GM12878 (cell line): ENCODE measurements around the gene OR10G3. TPM values are rescaled to one million over a fixed set of nuclear protein-coding genes. Genes with fewer than 3 reads are reported as not detected.

Experiments used
- ATAC-seq: fragments of 200-7000 bp; cut with Tn5 transposase; 3 replicates; pipeline ENCODE4 v1.9.1; 2020; ENCODE audit warnings: mild to moderate bottlenecking, moderate library complexity
- BruUV-seq: library from RNA; stranded (reverse); fragments of 400-500 nt; replicated peaks from 2 replicates; lab custom pipeline; 2021; lab: Mats Ljungman, UMichigan
- CTCF ChIA-PET: fragments of 300-600 bp; sonication (Branson Sonifier 250); formaldehyde crosslinking; extraction: SDS; loops from one replicate; lab custom pipeline; 2021; ENCODE audit warnings: inconsistent platforms; lab: Yijun Ruan, JAX
- POLR2A ChIA-PET: fragments of 350-600 bp; formaldehyde crosslinking; extraction: SDS; loops from one replicate; lab custom pipeline; 2021; ENCODE audit warnings: inconsistent platforms; lab: Charles Lee
- RAD21 ChIA-PET: fragments of 300-600 bp; sonication (Branson Sonifier 250); formaldehyde crosslinking; loops from one replicate; lab custom pipeline; 2023; ENCODE audit warnings: antibody characterized with exemption; ENCODE audit not compliant: unreplicated experiment; lab: Charles Lee
- SMC1A ChIA-PET: fragments of 300-600 bp; sonication (Branson Sonifier 250); formaldehyde crosslinking; loops from one replicate; lab custom pipeline; 2023; ENCODE audit not compliant: unreplicated experiment, uncharacterized antibody; lab: Charles Lee
- DNase-seq: peaks from one replicate; pipeline ENCODE4 v3.0.0-alpha.2; 2011; ENCODE audit warnings: low read depth, low spot score
- FAIRE-seq: peaks from 3 replicates; lab custom pipeline; 2011; peaks lifted over from hg19 to GRCh38; lab: Jason Lieb, UNC
- H2AFZ ChIP-seq: 2 replicates; pipeline ENCODE4 v1.6.0; 2011; ENCODE audit warnings: low read depth, low read length, control low read depth; ENCODE audit not compliant: control insufficient read depth
- H3K27ac ChIP-seq: 2 replicates; pipeline ENCODE4 v1.5.1; 2011; ENCODE audit warnings: control low read depth; ENCODE audit not compliant: control insufficient read depth, insufficient read depth
- H3K27me3 ChIP-seq, 2 experiments: replicated peaks in 1 of 2; 2 replicates each; pipeline versions ENCODE4 v1.6.0 to v1.6.1; 2011; ENCODE audit warnings: low read length in 1 of 2; ENCODE audit not compliant: control insufficient read depth in 2 of 2, insufficient read depth in 2 of 2
- H3K36me3 ChIP-seq, 2 experiments: 2 replicates each; pipeline ENCODE4 v1.5.1; 2011; ENCODE audit warnings: low read length in 1 of 2; ENCODE audit not compliant: control insufficient read depth in 2 of 2, insufficient read depth in 2 of 2
- H3K4me1 ChIP-seq: 2 replicates; pipeline ENCODE4 v1.6.1; 2011; ENCODE audit warnings: mild to moderate bottlenecking, low read length, moderate library complexity, mixed read lengths; ENCODE audit not compliant: control insufficient read depth, insufficient read depth
- H3K4me2 ChIP-seq: 2 replicates; pipeline ENCODE4 v1.6.0; 2011; ENCODE audit warnings: control low read depth; ENCODE audit not compliant: control insufficient read depth, insufficient read depth
- H3K4me3 ChIP-seq: fragments of 200-600 bp; sonication (generic); 2 replicates; pipeline ENCODE4 v1.5.1; 2016
- H3K79me2 ChIP-seq: 2 replicates; pipeline ENCODE4 v1.6.0; 2011; ENCODE audit warnings: low read length; ENCODE audit not compliant: control insufficient read depth, insufficient read depth
- H3K9ac ChIP-seq: 2 replicates; pipeline ENCODE4 v1.8.0; 2011; ENCODE audit warnings: low read length, control low read depth, mixed read lengths; ENCODE audit not compliant: control insufficient read depth, insufficient read depth
- H3K9me3 ChIP-seq: replicated peaks from 3 replicates; pipeline ENCODE4 v1.5.1; 2011; ENCODE audit warnings: mild to moderate bottlenecking, low read length; ENCODE audit not compliant: control insufficient read depth, insufficient read depth
- H4K20me1 ChIP-seq: 2 replicates; pipeline ENCODE4 v1.6.0; 2011; ENCODE audit not compliant: control insufficient read depth, insufficient read depth
- CBX5 ChIP-seq: sonication (generic); IDR thresholded peaks from 2 replicates; pipeline ENCODE4 v1.6.1; 2016; ENCODE audit warnings: low read depth, moderate library complexity, mild to moderate bottlenecking, inconsistent platforms
- E2F8 ChIP-seq: fragments of 450-650 bp; IDR thresholded peaks from 2 replicates; pipeline ENCODE4 v1.6.1; 2018; ENCODE audit warnings: mild to moderate bottlenecking, low read depth, moderate library complexity; ENCODE audit not compliant: partially characterized antibody
- EGR1 ChIP-seq, 2 experiments: IDR thresholded peaks; 1 replicate in 1 of 2; 2 replicates in 1 of 2; pipeline ENCODE4 v1.6.1; 2011 to 2012; ENCODE audit warnings: low read depth in 2 of 2, low read length in 2 of 2, borderline replicate concordance in 1 of 2, mild to moderate bottlenecking in 1 of 2, moderate library complexity in 1 of 2
- HCFC1 ChIP-seq: fragments of 150-350 bp; IDR thresholded peaks from 2 replicates; pipeline ENCODE4 v1.6.1; 2014; ENCODE audit warnings: low read length
- HDGF ChIP-seq: fragments of 450-650 bp; IDR thresholded peaks from 2 replicates; pipeline ENCODE4 v1.6.1; 2016; ENCODE audit warnings: antibody characterized with exemption
- MXI1 ChIP-seq: fragments of 150-350 bp; IDR thresholded peaks from 2 replicates; pipeline ENCODE4 v1.6.1; 2011; ENCODE audit warnings: low read depth, mild to moderate bottlenecking, inconsistent platforms, low read length, improper control_type of control experiment
- NFYA ChIP-seq: IDR thresholded peaks from 2 replicates; pipeline ENCODE4 v1.6.1; 2011; ENCODE audit warnings: low read depth, mild to moderate bottlenecking, low read length, improper control_type of control experiment, borderline replicate concordance
- PML ChIP-seq: IDR thresholded peaks from 2 replicates; pipeline ENCODE4 v1.6.1; 2012; ENCODE audit warnings: low read length, inconsistent platforms
- SIX5 ChIP-seq: IDR thresholded peaks from 2 replicates; pipeline ENCODE4 v1.6.1; 2011; ENCODE audit warnings: mild to moderate bottlenecking, low read depth, low read length, moderate library complexity; ENCODE audit not compliant: severe bottlenecking
- ZNF24 ChIP-seq: fragments of 450-650 bp; IDR thresholded peaks from 2 replicates; pipeline ENCODE4 v1.6.1; 2017; ENCODE audit warnings: antibody characterized with exemption, mild to moderate bottlenecking
- WGBS: methylation state at CpG from one replicate; pipeline ENCODE4 v1.1.6; 2016; ENCODE audit warnings: low lambda C conversion rate; ENCODE audit not compliant: insufficient replicate concordance, insufficient coverage; ENCODE audit errors: missing lambda C conversion rate; 5-methylcytosine and 5-hydroxymethylcytosine counted together
- in situ Hi-C: fragments of 300-500 bp; cut with MboI; formaldehyde crosslinking; loops from 9 replicates; pipeline ENCODE4 v1.14.3; 2018; ENCODE audit warnings: mixed read lengths
- intact Hi-C: fragments of 100-400 bp; cut with micrococcal nuclease; formaldehyde crosslinking; loops from one replicate; pipeline ENCODE4 v1.14.2; 2022; ENCODE audit not compliant: unreplicated experiment
- polyA plus RNA-seq, 11 experiments: library from polyadenylated mRNA; depleted of rRNA in 4 of 11; unstranded in 6 of 11; stranded (reverse) in 5 of 11; fragments of >200 nt; fragmentation: Nextera tagmentation in 4 of 11; fragmentation: Illumina TruSeq in 1 of 11; extraction: Ambion mirVana in 4 of 11; extraction: Trizol in 1 of 11; gene quantifications; 1 replicate in 1 of 11; 2 replicates in 10 of 11; pipeline versions ENCODE4 v1.2.1 to v1.2.3, GENCODE V29; 2011 to 2016; ENCODE audit warnings: inconsistent platforms in 2 of 11, missing spikeins in 2 of 11, low read depth in 1 of 11
- total RNA-seq, 4 experiments: library from RNA; depleted of rRNA in 3 of 4; stranded (reverse); fragments of >200 nt in 3 of 4; fragmentation: Illumina TruSeq in 1 of 4; extraction: Trizol in 1 of 4; gene quantifications; 2 replicates each; pipeline versions ENCODE4 v1.2.1 to v1.2.3, GENCODE V29; 2013 to 2021
- TF ChIP-seq, protein P1 (sequence below): fragments of 450-650 bp; formaldehyde crosslinking; IDR thresholded peaks from 2 replicates; pipeline ENCODE4 v1.4.0; 2022; ENCODE audit warnings: mild to moderate bottlenecking, moderate library complexity

The OR10G3 gene
- total and polyA plus RNA-seq, 10 of the 15 experiments (the other 5 are each of a cell fraction or from before 2014, with no cell fraction given) = not detected

DNA sequence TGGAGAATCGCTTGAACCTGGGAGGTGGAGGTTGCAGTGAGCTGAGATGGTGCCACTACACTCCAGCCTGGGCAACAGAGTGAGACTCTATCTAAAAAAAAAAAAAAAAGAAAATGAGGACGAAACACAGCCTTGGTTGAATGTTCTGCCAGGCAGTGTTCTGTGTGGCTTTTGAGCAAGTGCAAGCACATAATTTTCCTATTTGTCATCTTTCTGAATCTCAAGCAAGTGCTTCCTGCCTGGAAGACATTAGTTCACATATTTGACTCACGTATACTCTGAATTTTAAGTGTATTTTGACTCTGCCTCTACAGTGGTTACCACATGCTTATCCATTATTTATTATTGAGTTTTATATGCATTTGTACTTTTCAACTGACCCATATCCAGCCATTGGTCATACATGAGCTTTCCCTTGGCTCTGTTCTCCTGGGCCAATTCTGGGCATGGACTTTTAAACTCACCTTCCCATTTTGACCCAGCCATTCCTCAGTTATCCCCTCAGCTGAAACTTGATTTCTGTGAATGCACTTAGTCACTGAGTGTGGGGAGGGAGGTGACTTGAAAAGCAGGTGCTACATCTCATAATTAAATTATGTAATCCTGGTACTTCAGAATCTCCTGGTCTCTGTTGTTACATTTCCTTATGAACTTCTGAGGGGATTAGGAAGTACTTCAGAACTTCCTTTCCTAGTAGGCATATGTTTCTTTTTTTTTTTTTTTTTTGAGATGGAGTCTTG, 46.8 kb upstream of the OR10G3 start:
- Histone ChIP-seq H4K20me1 (no peaks in the 10 kb centered on the region), H2AFZ (no peak overlapping the region), H3K27me3 (no peaks in the 10 kb centered on the region), H3K27ac (no peak overlapping the region), H3K4me1 (no peaks in the 10 kb centered on the region), H3K9ac (no peak overlapping the region), H3K79me2 (no peaks in the 10 kb centered on the region), H3K4me2 (no peak overlapping the region), H3K4me3 (no peak overlapping the region), H3K36me3 (no peaks in the 10 kb centered on the region), H3K9me3 (no peaks in the 10 kb centered on the region)
- ChIA-PET POLR2A (interaction anchor here (0.6 kb wide), 1 partner anchor 15 kb away, joined by 3 read pairs; no protein-coding TSS in a partner anchor), SMC1A (no interaction called here), CTCF (no interaction called here), RAD21 (no interaction called here)
- ATAC-seq (no peak), DNase-seq (no peak), FAIRE-seq (no peak)
- intact Hi-C loops (no loop called here), in situ Hi-C loops (no loop called here)
- TF ChIP-seq E2F8 = no peak
- no peak for TF ChIP-seq EGR1 (IDR thresholded peaks at IDR 0.05; ENCODE audit: borderline replicate concordance in 1 of 2, low read depth in 2 of 2, low read length in 2 of 2)
- no peak for TF ChIP-seq HCFC1
- TF ChIP-seq ZNF24 = no peak
- TF ChIP-seq NFYA = no peak
- TF ChIP-seq HDGF = no peak
- no peak for TF ChIP-seq MXI1
- TF ChIP-seq, protein P1, sequence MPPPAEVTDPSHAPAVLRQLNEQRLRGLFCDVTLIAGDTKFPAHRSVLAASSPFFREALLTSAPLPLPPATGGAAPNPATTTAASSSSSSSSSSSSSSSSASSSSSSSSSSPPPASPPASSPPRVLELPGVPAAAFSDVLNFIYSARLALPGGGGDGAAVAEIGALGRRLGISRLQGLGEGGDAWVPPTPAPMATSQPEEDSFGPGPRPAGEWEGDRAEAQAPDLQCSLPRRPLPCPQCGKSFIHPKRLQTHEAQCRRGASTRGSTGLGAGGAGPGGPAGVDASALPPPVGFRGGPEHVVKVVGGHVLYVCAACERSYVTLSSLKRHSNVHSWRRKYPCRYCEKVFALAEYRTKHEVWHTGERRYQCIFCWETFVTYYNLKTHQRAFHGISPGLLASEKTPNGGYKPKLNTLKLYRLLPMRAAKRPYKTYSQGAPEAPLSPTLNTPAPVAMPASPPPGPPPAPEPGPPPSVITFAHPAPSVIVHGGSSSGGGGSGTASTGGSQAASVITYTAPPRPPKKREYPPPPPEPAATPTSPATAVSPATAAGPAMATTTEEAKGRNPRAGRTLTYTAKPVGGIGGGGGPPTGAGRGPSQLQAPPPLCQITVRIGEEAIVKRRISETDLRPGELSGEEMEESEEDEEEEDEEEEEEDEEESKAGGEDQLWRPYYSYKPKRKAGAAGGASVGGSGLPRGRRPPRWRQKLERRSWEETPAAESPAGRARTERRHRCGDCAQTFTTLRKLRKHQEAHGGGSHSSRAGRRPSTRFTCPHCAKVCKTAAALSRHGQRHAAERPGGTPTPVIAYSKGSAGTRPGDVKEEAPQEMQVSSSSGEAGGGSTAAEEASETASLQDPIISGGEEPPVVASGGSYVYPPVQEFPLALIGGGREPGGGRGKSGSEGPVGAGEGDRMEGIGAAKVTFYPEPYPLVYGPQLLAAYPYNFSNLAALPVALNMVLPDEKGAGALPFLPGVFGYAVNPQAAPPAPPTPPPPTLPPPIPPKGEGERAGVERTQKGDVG (CRISPR knock-in tag) = no peak
- TF ChIP-seq CBX5 = no peak
- TF ChIP-seq SIX5 = no peak
- no peak for TF ChIP-seq PML
- BruUV-seq = no TSS peak
- 2% methylated on average over 2 of the region's 3 CpGs for WGBS
